Peyer's patch (tissue), 4 donors: ENCODE results near the gene WWOX. TPM values are rescaled to one million over a fixed set of nuclear protein-coding genes. Genes with fewer than 3 reads are reported as not detected.

ENCODE experiments used
- DNase-seq, 3 donors: peaks; one replicate each; pipeline ENCODE4 v3.0.0-alpha.2; 2017 to 2019
- H3K27ac ChIP-seq, 4 donors: fragments of 200-600 bp; sonication (generic); one replicate each; pipeline ENCODE4 v1.5.1; 2016 to 2019
- H3K27me3 ChIP-seq, 2 donors: fragments of 200-600 bp; sonication (generic); one replicate each; pipeline ENCODE4 v1.5.1; 2019
- H3K36me3 ChIP-seq, 3 donors: fragments of 200-600 bp; sonication (generic); one replicate each; pipeline ENCODE4 v1.5.1; 2016 to 2019
- H3K4me1 ChIP-seq, 4 donors: fragments of 200-600 bp; sonication (generic); one replicate each; pipeline ENCODE4 v1.5.1; 2016 to 2019
- H3K4me3 ChIP-seq, 4 donors: fragments of 200-600 bp; sonication (generic); 1 replicate in 3 of 4; 2 replicates in 1 of 4; pipeline ENCODE4 v1.5.1; 2016 to 2019; ENCODE audit warnings: mild to moderate bottlenecking in 1 of 4
- H3K9me3 ChIP-seq, 4 donors: fragments of 200-600 bp; sonication (generic); one replicate each; pipeline ENCODE4 v1.5.1; 2016 to 2019; ENCODE audit warnings: mild to moderate bottlenecking in 1 of 4
- POLR2A ChIP-seq, 2 donors: fragments of 450-650 bp; IDR thresholded peaks; one replicate each; pipeline ENCODE4 v1.5.1; 2017; ENCODE audit warnings: antibody characterized with exemption in 2 of 2, mild to moderate bottlenecking in 2 of 2, moderate library complexity in 2 of 2
- total RNA-seq, 4 donors: library from RNA; depleted of rRNA; stranded (reverse); fragments of >200 nt; gene quantifications; one replicate each; pipeline ENCODE4 v1.1.0, GENCODE V29; 2016
- TF ChIP-seq, protein P1 (sequence below), 6 experiments: fragments of 450-650 bp in 4 of 6; fragments of 200-600 bp in 2 of 6; sonication (generic) in 1 of 6; IDR thresholded peaks; one replicate each; pipeline ENCODE4 v1.5.1; 2017 to 2019; ENCODE audit warnings: antibody characterized with exemption in 6 of 6, mild to moderate bottlenecking in 3 of 6, moderate library complexity in 1 of 6

Gene WWOX
- total RNA-seq, 4 donors from 2014 or later, result 17.3 to 197 (median 57.5) TPM

DNA sequence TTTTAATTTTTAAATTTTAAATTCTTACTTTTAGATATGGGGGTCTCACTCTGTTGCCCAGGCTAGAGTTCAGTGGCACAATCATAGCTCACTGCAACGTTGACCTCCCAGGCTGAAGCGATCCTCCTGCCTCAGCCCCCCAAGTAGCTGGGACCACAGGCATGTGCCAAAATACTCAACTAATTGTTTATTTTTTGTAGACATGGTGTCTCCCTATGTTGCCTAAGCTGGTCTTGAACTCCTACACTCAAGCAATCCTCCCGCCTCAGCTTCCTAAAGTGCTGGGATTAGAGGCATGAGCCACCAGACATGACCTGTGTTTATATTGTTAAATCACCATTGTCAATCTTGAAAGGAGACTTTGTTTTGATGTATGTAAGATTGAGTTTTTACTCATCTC lies 332.2 kb downstream of the WWOX start:
- no peak for DNase-seq
- Histone ChIP-seq H3K27ac (no peak overlapping the region), H3K4me1 (no peaks in the 10 kb centered on the region), H3K36me3 (no peaks in the 10 kb centered on the region), H3K9me3 (no peaks in the 10 kb centered on the region), H3K4me3 (no peak overlapping the region), H3K27me3 (no peaks in the 10 kb centered on the region)
- TF ChIP-seq, protein P1, sequence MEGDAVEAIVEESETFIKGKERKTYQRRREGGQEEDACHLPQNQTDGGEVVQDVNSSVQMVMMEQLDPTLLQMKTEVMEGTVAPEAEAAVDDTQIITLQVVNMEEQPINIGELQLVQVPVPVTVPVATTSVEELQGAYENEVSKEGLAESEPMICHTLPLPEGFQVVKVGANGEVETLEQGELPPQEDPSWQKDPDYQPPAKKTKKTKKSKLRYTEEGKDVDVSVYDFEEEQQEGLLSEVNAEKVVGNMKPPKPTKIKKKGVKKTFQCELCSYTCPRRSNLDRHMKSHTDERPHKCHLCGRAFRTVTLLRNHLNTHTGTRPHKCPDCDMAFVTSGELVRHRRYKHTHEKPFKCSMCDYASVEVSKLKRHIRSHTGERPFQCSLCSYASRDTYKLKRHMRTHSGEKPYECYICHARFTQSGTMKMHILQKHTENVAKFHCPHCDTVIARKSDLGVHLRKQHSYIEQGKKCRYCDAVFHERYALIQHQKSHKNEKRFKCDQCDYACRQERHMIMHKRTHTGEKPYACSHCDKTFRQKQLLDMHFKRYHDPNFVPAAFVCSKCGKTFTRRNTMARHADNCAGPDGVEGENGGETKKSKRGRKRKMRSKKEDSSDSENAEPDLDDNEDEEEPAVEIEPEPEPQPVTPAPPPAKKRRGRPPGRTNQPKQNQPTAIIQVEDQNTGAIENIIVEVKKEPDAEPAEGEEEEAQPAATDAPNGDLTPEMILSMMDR (IDR thresholded peaks at IDR 0.05), result no peak
- TF ChIP-seq POLR2A (IDR thresholded peaks at IDR 0.05), result no peak

DNA sequence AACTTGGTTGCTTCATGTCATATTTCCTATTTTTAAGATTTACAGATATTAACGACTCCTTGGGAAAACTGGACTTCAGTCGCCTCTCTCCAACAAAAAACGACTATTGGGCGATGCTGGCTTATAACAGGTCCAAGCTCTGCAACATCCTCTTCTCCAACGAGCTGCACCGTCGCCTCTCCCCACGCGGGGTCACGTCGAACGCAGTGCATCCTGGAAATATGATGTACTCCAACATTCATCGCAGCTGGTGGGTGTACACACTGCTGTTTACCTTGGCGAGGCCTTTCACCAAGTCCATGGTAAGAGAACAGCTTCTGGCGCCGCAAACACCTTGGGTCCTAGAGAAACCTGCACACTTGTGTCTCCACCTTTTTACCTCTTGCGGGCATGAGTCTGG lies 333.0 kb downstream of the WWOX start:
- Histone ChIP-seq H3K27me3 (no peaks in the 10 kb centered on the region), H3K4me1 (no peaks in the 10 kb centered on the region), H3K27ac (no peak overlapping the region), H3K4me3 (no peak overlapping the region), H3K9me3 (no peaks in the 10 kb centered on the region), H3K36me3 (no peaks in the 10 kb centered on the region)
- DNase-seq, result no peak
- TF ChIP-seq, protein P1 (IDR thresholded peaks at IDR 0.05), result no peak
- no peak for TF ChIP-seq POLR2A (IDR thresholded peaks at IDR 0.05)

DNA sequence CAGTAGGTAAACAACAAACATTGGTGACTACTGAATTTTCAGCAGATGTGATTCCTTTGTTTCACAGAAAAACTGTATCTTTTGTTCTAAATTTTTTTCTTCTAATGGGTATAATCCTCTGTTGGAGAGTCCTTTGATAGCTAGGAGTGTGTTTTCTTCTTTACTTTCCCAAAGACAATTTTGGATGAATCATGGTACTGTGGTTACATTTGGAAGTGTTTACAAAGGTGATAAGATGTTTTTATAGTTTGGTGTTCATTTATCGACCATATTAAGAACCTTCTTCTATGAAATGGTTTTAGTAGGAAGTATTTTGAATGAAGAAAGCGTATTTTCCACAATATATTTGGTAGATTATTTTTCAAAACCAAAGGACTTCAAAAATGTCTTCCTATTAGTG lies 333.7 kb downstream of the WWOX start:
- Histone ChIP-seq H3K27me3 (no peaks in the 10 kb centered on the region), H3K36me3 (no peaks in the 10 kb centered on the region), H3K9me3 (no peaks in the 10 kb centered on the region), H3K4me3 (no peak overlapping the region), H3K27ac (no peak overlapping the region), H3K4me1 (no peaks in the 10 kb centered on the region)
- DNase-seq, result no peak
- no peak for TF ChIP-seq POLR2A (IDR thresholded peaks at IDR 0.05)
- TF ChIP-seq, protein P1 (IDR thresholded peaks at IDR 0.05), result no peak

DNA sequence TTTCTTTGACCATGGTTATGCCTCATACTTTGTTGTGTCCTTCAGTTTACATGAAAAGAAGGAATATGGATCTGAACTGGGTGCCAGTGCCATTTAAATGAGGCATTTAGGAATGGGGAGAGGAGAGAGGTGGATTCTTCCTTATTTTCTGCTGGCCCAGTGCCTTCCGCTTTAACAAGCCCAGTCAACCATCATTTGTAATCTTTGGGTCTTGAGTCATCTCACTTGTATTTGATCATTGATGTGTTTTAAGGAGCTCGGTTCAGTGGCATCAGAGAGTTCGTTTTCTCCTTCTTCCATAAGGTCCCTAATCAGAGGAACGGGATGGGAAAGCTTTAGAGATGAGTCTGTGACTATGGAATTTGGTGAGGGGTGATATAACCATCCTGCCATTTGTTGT lies 334.9 kb downstream of the WWOX start:
- Histone ChIP-seq H3K27ac (no peak overlapping the region), H3K4me1 (no peaks in the 10 kb centered on the region), H3K9me3 (no peaks in the 10 kb centered on the region), H3K36me3 (no peaks in the 10 kb centered on the region), H3K4me3 (no peak overlapping the region), H3K27me3 (no peaks in the 10 kb centered on the region)
- no peak for DNase-seq
- TF ChIP-seq, protein P1 (IDR thresholded peaks at IDR 0.05), result no peak
- TF ChIP-seq POLR2A (IDR thresholded peaks at IDR 0.05), result no peak

DNA sequence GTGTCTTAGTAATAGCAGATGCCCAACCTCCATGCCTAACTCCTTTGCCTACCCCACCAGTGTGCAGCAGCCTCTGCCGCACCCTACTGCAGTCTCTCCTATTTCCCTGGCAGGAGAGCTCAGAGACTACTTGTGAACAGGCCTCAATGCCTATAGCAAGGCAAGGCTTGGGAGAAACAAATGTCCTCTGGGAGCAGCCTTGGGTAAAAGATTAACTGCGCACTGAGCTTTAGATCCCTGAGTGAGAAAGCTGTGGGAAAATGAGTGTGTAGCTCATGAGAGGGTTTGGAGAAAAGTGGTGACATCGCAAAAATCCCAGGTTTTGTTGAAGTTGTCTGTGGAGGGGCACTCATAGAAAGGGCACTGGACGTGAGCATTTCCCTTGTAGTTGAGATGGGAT lies 335.8 kb downstream of the WWOX start:
- H3K27me3 ChIP-seq, result no peaks in the 10 kb centered on the region
- H3K9me3 ChIP-seq, result no peaks in the 10 kb centered on the region
- H3K4me1 ChIP-seq, result no peaks in the 10 kb centered on the region
- H3K36me3 ChIP-seq, result no peaks in the 10 kb centered on the region
- DNase-seq, result no peak
- H3K4me3 ChIP-seq, result no peak overlapping the region
- no peak for TF ChIP-seq POLR2A (IDR thresholded peaks at IDR 0.05)
- TF ChIP-seq, protein P1 (IDR thresholded peaks at IDR 0.05), result no peak
- H3K27ac ChIP-seq, result no peak overlapping the region

DNA sequence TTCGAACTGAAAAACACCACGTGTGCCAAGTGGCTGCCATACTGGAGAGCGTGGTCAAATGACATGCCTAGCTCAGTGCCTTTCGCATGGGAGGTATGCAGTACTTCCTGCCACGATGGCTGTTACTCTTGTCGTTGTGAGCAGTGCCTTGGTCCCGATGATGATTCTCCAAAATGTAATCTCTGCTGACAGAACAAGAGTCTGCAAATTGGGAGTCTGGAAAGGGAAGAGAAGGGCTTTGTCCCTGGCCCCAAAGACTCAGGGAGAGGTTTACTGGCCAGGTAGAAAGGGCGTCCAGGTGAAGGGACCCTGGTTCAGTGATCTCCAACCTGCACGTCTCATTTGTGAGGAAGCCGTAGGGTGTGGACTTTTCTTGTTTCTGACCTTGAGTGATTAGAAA lies 336.6 kb downstream of the WWOX start:
- no peak for TF ChIP-seq POLR2A (IDR thresholded peaks at IDR 0.05)
- TF ChIP-seq, protein P1 (IDR thresholded peaks at IDR 0.05), result no peak
- no peaks in the 10 kb centered on the region for H3K9me3 ChIP-seq
- no peaks in the 10 kb centered on the region for H3K4me1 ChIP-seq
- no peaks in the 10 kb centered on the region for H3K36me3 ChIP-seq
- H3K27ac ChIP-seq, result no peak overlapping the region
- no peak overlapping the region for H3K4me3 ChIP-seq
- H3K27me3 ChIP-seq, result no peaks in the 10 kb centered on the region
- no peak for DNase-seq
